Kidney (tissue), 14 donors: Measurements from ENCODE around the gene KNTC1. TPM values are rescaled to one million over a fixed set of nuclear protein-coding genes. Genes with fewer than 3 reads are reported as not detected.

Experiments
- DNase-seq, 5 donors: peaks; one replicate each; pipeline ENCODE4 v3.0.0-alpha.2; 2013 to 2020
- FAIRE-seq: peaks from 2 replicates; lab custom pipeline; 2012; peaks lifted over from hg19 to GRCh38; lab: Jason Lieb, UNC
- H3K27ac ChIP-seq, 2 donors: one replicate each; pipeline ENCODE4 v1.7.0; 2013; ENCODE audit warnings: low read depth in 2 of 2, low read length in 2 of 2, inconsistent platforms in 1 of 2
- H3K27me3 ChIP-seq: one replicate; pipeline ENCODE4 v1.7.1; 2013; ENCODE audit warnings: low read length, inconsistent platforms; ENCODE audit not compliant: control insufficient read depth, insufficient read depth
- H3K36me3 ChIP-seq, 3 donors: one replicate each; pipeline versions ENCODE4 v1.7.0 to v1.7.1; 2013; ENCODE audit warnings: low read length in 3 of 3, control low read depth in 1 of 3, inconsistent platforms in 1 of 3; ENCODE audit not compliant: insufficient read depth in 3 of 3, control insufficient read depth in 2 of 3
- H3K4me1 ChIP-seq, 3 donors: one replicate each; pipeline versions ENCODE4 v1.7.0 to v1.7.1; 2013; ENCODE audit warnings: low read length in 3 of 3, inconsistent platforms in 1 of 3, low read depth in 1 of 3; ENCODE audit not compliant: control insufficient read depth in 2 of 3, insufficient read depth in 2 of 3
- H3K4me3 ChIP-seq, 3 donors: one replicate each; pipeline versions ENCODE4 v1.7.0 to v1.8.1; 2013; ENCODE audit warnings: low read length in 3 of 3, control low read depth in 1 of 3, inconsistent platforms in 1 of 3
- H3K9ac ChIP-seq, 3 donors: one replicate each; pipeline versions ENCODE4 v1.7.0 to v1.7.1; 2013; ENCODE audit warnings: low read length in 3 of 3, control low read depth in 1 of 3, inconsistent platforms in 1 of 3
- H3K9me3 ChIP-seq, 3 donors: one replicate each; pipeline versions ENCODE4 v1.7.0 to v1.7.1; 2013; ENCODE audit warnings: low read length in 3 of 3, control low read depth in 1 of 3, inconsistent platforms in 1 of 3; ENCODE audit not compliant: control insufficient read depth in 2 of 3, insufficient read depth in 1 of 3
- intact Hi-C: fragments of 100-400 bp; cut with DNase I; formaldehyde crosslinking; loops from one replicate; pipeline ENCODE4 v1.11.1; 2022
- polyA plus RNA-seq: library from polyadenylated mRNA; stranded (reverse); fragments of 350-450 nt; fragmentation: Illumina TruSeq; extraction: RNeasy Lipid Tissue Mini Kit (QIAGEN cat#74804); gene quantifications from one replicate; pipeline ENCODE4 v1.2.3, GENCODE V29; 2014; ENCODE audit warnings: low read depth, low replicate concordance; ENCODE audit not compliant: insufficient read depth
- total RNA-seq: library from RNA; stranded (reverse); fragmentation: NEBNext Ultra II Directional; extraction: Animal tissue kit (Norgen Biotek cat#: 25700); gene quantifications from one replicate; pipeline ENCODE4 v1.2.1, GENCODE V29; 2021
- TF ChIP-seq, protein P1 (sequence below): IDR thresholded peaks from 3 replicates; pipeline ENCODE4 v1.5.1; 2012; ENCODE audit warnings: mild to moderate bottlenecking, moderate library complexity, borderline replicate concordance; ENCODE audit not compliant: insufficient read depth; ENCODE audit errors: extremely low read depth
- donor health status: control.
- donor health status: control.
- donor health status: control.
- donor health status: control.
- donor health status: control.
- donor health status: DM: yes; HTN: yes; CAD: no.
- donor health status: Normal renal cell carcinoma (clear cell type).

KNTC1 gene
- total and polyA plus RNA-seq, 2 donors from 2014 or later: 4.3 to 12.6 TPM

DNA sequence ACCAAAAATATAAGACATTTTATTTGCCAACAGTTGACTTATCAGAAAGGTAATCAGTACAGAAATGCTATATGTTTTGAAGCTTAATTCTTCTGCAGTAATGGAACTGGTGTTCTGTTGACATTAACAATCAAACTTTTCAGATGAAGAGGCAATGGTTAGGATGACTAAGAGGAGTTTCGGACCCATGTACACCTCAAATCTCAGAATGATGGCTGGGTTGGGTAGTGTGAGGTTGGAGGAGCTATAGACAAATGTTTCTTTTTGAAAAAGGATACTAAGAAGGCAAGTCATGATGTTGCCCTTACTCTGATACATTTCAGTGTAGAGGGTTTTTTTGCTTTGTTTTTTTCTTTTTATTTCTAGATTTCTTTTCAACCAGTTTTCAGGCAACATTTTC lies 66.9 kb downstream of the KNTC1 start:
- Histone ChIP-seq H3K27me3 (no peaks in the 10 kb centered on the region), H3K4me3 (no peak overlapping the region), H3K9ac (no peak overlapping the region), H3K9me3 (no peaks in the 10 kb centered on the region), H3K4me1 (no peaks in the 10 kb centered on the region), H3K36me3 (no peaks in the 10 kb centered on the region), H3K27ac (no peak overlapping the region)
- intact Hi-C loops: no loop called here
- FAIRE-seq (no peak), DNase-seq (no peak)
- TF ChIP-seq, protein P1, sequence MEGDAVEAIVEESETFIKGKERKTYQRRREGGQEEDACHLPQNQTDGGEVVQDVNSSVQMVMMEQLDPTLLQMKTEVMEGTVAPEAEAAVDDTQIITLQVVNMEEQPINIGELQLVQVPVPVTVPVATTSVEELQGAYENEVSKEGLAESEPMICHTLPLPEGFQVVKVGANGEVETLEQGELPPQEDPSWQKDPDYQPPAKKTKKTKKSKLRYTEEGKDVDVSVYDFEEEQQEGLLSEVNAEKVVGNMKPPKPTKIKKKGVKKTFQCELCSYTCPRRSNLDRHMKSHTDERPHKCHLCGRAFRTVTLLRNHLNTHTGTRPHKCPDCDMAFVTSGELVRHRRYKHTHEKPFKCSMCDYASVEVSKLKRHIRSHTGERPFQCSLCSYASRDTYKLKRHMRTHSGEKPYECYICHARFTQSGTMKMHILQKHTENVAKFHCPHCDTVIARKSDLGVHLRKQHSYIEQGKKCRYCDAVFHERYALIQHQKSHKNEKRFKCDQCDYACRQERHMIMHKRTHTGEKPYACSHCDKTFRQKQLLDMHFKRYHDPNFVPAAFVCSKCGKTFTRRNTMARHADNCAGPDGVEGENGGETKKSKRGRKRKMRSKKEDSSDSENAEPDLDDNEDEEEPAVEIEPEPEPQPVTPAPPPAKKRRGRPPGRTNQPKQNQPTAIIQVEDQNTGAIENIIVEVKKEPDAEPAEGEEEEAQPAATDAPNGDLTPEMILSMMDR: no peak

DNA sequence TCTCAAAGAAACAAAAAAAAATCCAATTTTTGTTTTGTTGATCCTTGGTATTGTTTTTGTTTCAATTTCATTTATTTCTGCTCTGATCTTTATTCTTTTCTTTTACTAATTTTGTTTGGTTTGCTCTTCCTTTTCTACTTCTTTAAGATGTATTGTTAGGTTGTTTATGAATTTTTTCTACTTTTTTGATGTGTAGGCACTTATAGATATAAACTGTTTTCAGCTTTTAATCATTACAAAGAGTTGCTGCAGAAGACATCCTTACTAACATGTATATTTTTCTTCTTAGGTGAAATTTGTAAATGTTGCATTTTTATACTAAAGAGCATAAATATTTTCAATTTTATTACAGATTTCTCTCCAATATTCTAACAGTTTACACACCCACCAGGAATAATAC lies 69.8 kb downstream of the KNTC1 start:
- Histone ChIP-seq H3K36me3 (no peaks in the 10 kb centered on the region), H3K9ac (no peak overlapping the region), H3K4me1 (no peaks in the 10 kb centered on the region), H3K4me3 (no peak overlapping the region), H3K9me3 (no peaks in the 10 kb centered on the region), H3K27me3 (no peaks in the 10 kb centered on the region), H3K27ac (no peak overlapping the region)
- FAIRE-seq (peak; percentile 49), DNase-seq (no peak)
- intact Hi-C loops: no loop called here
- TF ChIP-seq, protein P1: no peak

DNA sequence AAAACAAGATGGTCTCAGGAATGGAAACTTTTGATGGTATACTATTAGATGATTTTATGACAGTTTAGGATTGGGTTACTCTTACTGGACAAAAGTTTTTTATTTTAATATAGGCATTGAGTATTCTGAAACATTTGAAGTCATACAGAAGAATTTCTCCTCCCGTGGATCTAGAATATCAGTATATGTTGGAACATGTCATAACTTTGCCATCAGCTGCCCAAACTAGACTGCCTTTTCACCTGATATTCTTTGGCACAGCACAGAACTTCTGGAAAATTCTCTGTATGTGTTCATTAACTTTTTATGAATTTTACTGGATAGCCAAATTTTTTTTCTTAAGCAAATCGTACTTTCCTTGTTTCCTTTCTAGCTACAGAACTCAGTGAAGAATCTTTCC lies 75.4 kb downstream of the KNTC1 start:
- TF ChIP-seq, protein P1: no peak
- H3K4me3 ChIP-seq: no peak overlapping the region

DNA sequence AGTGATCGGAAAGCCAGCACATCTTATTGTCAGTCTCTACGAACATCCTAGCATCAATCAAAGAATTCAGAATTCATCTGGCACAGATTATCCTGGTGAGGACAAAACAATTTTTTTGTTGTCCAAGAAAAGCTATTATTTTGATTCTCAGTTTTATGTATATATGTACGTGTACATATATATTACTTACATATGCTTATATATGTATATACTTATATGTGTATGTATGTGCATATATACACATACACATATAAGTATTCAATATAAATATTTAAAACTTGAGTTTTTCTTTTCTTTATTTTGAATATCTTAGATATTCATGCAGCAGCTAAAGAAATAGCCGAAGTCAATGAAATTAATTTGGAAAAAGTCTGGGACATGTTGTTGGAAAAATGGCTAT lies 77.9 kb downstream of the KNTC1 start:
- TF ChIP-seq, protein P1: no peak
- H3K36me3 ChIP-seq: no peaks in the 10 kb centered on the region
- intact Hi-C loops: no loop called here
- no peak overlapping the region for H3K9ac ChIP-seq
- FAIRE-seq (no peak), DNase-seq (no peak)
- H3K9me3 ChIP-seq: no peaks in the 10 kb centered on the region
- H3K4me3 ChIP-seq: no peak overlapping the region
- H3K27me3 ChIP-seq: no peaks in the 10 kb centered on the region
- H3K4me1 ChIP-seq: no peaks in the 10 kb centered on the region
- H3K27ac ChIP-seq: no peak overlapping the region

More for the DNA sequence above, 75.4 kb downstream of the KNTC1 start:
- intact Hi-C loops: no loop called here
- no peak overlapping the region for H3K9ac ChIP-seq
- no peak overlapping the region for H3K27ac ChIP-seq
- no peaks in the 10 kb centered on the region for H3K4me1 ChIP-seq
- no peaks in the 10 kb centered on the region for H3K27me3 ChIP-seq
- DNase-seq (no peak), FAIRE-seq (no peak)
- no peaks in the 10 kb centered on the region for H3K9me3 ChIP-seq
- H3K36me3 ChIP-seq: no peaks in the 10 kb centered on the region
